ENCODE data around the gene COX7B2.

COX7B2 gene

DNA sequence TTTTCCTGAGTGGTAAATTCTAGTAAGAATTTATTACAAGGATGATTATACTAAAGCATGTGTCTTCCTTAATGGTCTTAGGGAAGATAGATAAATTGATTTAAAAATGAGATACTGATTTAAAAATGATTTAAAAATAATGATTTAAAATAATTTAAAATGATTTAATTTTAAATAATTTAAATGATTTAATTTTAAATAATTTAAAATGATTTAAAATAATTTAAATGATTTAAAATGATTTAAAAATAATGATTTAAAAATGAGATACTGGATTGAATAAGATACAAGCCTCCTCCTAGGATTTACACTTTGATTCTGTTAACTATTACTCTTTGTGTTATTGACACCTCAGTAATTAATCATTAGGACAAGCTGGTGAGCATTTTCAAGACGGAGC lies 59.0 kb downstream of the COX7B2 start:
- Histone ChIP-seq H3K36me3 (ENCODE audit: low read length) (no peaks in the 10 kb centered on the region), H3K27ac (ENCODE audit: low read depth, low read length) (no peak overlapping the region), H3K9me2 (replicated peaks; ENCODE audit: insufficient read depth, low read length) (no peaks in the 10 kb centered on the region), H3K27me3 (ENCODE audit: low read length) (no peaks in the 10 kb centered on the region), H3K9ac (ENCODE audit: low read length) (no peak overlapping the region), H3K9me3 (ENCODE audit: insufficient read depth, low read length) (no peaks in the 10 kb centered on the region), H2AFZ (ENCODE audit: low read depth, low read length, severe bottlenecking) (no peak overlapping the region), H3K4me2 (ENCODE audit: low read depth, low read length, poor library complexity, severe bottlenecking) (no peak overlapping the region), H3K4me3 (ENCODE audit: insufficient read depth, low read length, poor library complexity, severe bottlenecking) (no peak overlapping the region), H4K20me1 (ENCODE audit: low read depth, low read length) (no peaks in the 10 kb centered on the region), H3F3A (ENCODE audit: insufficient read depth) (no peaks in the 10 kb centered on the region), H3K79me2 (ENCODE audit: insufficient read depth, low read length) (no peaks in the 10 kb centered on the region)
- TF ChIP-seq EZH2phosphoT487 (conservative IDR thresholded peaks at IDR 0.05; ENCODE audit: low read length), result no peak
- TF ChIP-seq, protein P1, sequence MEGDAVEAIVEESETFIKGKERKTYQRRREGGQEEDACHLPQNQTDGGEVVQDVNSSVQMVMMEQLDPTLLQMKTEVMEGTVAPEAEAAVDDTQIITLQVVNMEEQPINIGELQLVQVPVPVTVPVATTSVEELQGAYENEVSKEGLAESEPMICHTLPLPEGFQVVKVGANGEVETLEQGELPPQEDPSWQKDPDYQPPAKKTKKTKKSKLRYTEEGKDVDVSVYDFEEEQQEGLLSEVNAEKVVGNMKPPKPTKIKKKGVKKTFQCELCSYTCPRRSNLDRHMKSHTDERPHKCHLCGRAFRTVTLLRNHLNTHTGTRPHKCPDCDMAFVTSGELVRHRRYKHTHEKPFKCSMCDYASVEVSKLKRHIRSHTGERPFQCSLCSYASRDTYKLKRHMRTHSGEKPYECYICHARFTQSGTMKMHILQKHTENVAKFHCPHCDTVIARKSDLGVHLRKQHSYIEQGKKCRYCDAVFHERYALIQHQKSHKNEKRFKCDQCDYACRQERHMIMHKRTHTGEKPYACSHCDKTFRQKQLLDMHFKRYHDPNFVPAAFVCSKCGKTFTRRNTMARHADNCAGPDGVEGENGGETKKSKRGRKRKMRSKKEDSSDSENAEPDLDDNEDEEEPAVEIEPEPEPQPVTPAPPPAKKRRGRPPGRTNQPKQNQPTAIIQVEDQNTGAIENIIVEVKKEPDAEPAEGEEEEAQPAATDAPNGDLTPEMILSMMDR (IDR thresholded peaks at IDR 0.05; ENCODE audit: insufficient read depth, low read length, poor library complexity, severe bottlenecking), result no peak

DNA sequence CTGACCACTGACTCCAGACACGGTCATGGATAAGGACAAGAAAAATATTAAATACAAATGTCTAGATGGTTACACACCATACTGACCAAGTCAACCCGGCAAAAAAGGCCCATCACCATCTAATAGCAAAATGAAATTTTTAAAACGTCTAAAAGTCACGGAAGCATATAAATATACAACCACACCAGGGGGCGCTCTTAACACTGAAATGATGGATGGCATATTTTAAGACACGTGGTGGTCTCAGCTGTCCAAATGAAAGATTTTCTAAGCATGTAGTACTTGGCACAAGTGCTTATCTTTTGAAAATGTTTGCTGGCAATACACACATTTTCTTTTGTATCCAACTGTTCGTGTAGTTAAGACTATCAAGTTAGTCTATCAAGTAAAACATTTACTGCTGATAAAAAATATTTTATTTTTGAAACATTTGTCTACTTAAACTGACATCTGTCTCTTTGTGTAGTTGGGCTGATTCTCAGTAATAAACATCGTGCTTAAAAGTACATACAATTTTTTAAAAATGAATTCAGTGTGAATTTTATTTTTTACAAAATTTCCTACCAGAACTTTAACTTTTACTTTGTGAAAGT lies 64.6 kb downstream of the COX7B2 start:
- H3K36me3 ChIP-seq (ENCODE audit: low read length), result no peaks in the 10 kb centered on the region
- H3K9ac ChIP-seq (ENCODE audit: low read length), result no peak overlapping the region
- no peaks in the 10 kb centered on the region for H4K20me1 ChIP-seq (ENCODE audit: low read depth, low read length)
- no peak overlapping the region for H2AFZ ChIP-seq (ENCODE audit: low read depth, low read length, severe bottlenecking)
- no peak for TF ChIP-seq EZH2phosphoT487 (conservative IDR thresholded peaks at IDR 0.05; ENCODE audit: low read length)
- TF ChIP-seq, protein P1 (IDR thresholded peaks at IDR 0.05; ENCODE audit: insufficient read depth, low read length, poor library complexity, severe bottlenecking), result peak; percentile 61
- no peaks in the 10 kb centered on the region for H3K9me3 ChIP-seq (ENCODE audit: insufficient read depth, low read length)
- H3K27ac ChIP-seq (ENCODE audit: low read depth, low read length), result no peak overlapping the region
- no peak overlapping the region for H3K4me2 ChIP-seq (ENCODE audit: low read depth, low read length, poor library complexity, severe bottlenecking)
- no peak overlapping the region for H3K4me3 ChIP-seq (ENCODE audit: insufficient read depth, low read length, poor library complexity, severe bottlenecking)
- no peaks in the 10 kb centered on the region for H3K27me3 ChIP-seq (ENCODE audit: low read length)
- H3K79me2 ChIP-seq (ENCODE audit: insufficient read depth, low read length), result no peaks in the 10 kb centered on the region
- no peaks in the 10 kb centered on the region for H3K9me2 ChIP-seq (replicated peaks; ENCODE audit: insufficient read depth, low read length)
- H3F3A ChIP-seq (ENCODE audit: insufficient read depth), result no peaks in the 10 kb centered on the region

DNA sequence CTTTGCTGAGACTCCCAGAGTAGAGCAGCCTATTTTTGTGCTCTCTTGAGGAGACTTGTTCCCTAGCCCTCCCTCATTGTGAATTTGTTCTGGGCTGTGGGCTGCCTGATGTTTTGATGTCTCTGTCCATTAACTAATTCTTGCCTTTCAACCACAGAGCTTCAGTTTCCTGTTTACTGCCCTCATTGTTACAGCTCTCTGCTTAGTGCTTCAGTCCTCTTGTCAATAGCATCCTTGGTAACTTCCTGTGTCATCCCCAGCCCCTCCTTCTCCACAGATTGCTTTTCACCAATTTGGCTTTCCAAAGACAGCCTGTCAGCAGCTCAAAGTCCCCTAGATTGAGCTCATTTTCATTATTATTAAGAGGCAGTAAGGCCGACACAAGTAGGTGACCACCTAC lies 69.9 kb downstream of the COX7B2 start:
- H3K4me2 ChIP-seq (ENCODE audit: low read depth, low read length, poor library complexity, severe bottlenecking), result no peak overlapping the region
- H4K20me1 ChIP-seq (ENCODE audit: low read depth, low read length), result no peaks in the 10 kb centered on the region
- H3F3A ChIP-seq (ENCODE audit: insufficient read depth), result no peaks in the 10 kb centered on the region
- no peaks in the 10 kb centered on the region for H3K9me2 ChIP-seq (replicated peaks; ENCODE audit: insufficient read depth, low read length)
- H3K79me2 ChIP-seq (ENCODE audit: insufficient read depth, low read length), result no peaks in the 10 kb centered on the region
- H2AFZ ChIP-seq (ENCODE audit: low read depth, low read length, severe bottlenecking), result no peak overlapping the region
- TF ChIP-seq EZH2phosphoT487 (conservative IDR thresholded peaks at IDR 0.05; ENCODE audit: low read length), result no peak
- TF ChIP-seq, protein P1 (IDR thresholded peaks at IDR 0.05; ENCODE audit: insufficient read depth, low read length, poor library complexity, severe bottlenecking), result no peak
- no peak overlapping the region for H3K9ac ChIP-seq (ENCODE audit: low read length)
- H3K27ac ChIP-seq (ENCODE audit: low read depth, low read length), result no peak overlapping the region
- H3K4me3 ChIP-seq (ENCODE audit: insufficient read depth, low read length, poor library complexity, severe bottlenecking), result no peak overlapping the region
- H3K9me3 ChIP-seq (ENCODE audit: insufficient read depth, low read length), result no peaks in the 10 kb centered on the region
- no peaks in the 10 kb centered on the region for H3K27me3 ChIP-seq (ENCODE audit: low read length)
- H3K36me3 ChIP-seq (ENCODE audit: low read length), result no peaks in the 10 kb centered on the region

Measured in SU-DHL-6 (cell line).